GM19043 (cell line): ENCODE measurements around the gene F5.
"Not testable (repeated sequence)": the region's sequence is repeated elsewhere in the genome, so short reads cannot be mapped to it uniquely, and the experiment has no call there.

ENCODE experiments used
- ATAC-seq: cut with Tn5 transposase; IDR thresholded peaks from one replicate; pipeline ENCODE4 v1.9.1; 2021; ENCODE audit warnings: low read depth; ENCODE audit not compliant: unreplicated experiment

Gene F5

GRCh38 chr1:169511316-169512005, 74.8 kb downstream of the F5 start:
- ATAC-seq: no peak

GRCh38 chr1:169510060-169510459, 76.2 kb downstream of the F5 start:
- no peak for ATAC-seq

- ATAC-seq: no peak
Measured at GRCh38 chr1:169509354-169509753, 76.9 kb downstream of the F5 start.

- no peak for ATAC-seq
Measured at GRCh38 chr1:169508432-169509338, 77.6 kb downstream of the F5 start.

- no peak for ATAC-seq
Measured at GRCh38 chr1:169507413-169507812, 78.9 kb downstream of the F5 start.

- not testable (repeated sequence) for ATAC-seq
Measured at GRCh38 chr1:169503601-169504000, 82.7 kb downstream of the F5 start.

- no peak for ATAC-seq
Measured at GRCh38 chr1:169499807-169500206, 86.5 kb downstream of the F5 start.

- ATAC-seq: no peak
Measured at GRCh38 chr1:169497317-169497716, 89.0 kb downstream of the F5 start.

GRCh38 chr1:169495916-169496315, 90.4 kb downstream of the F5 start:
- ATAC-seq: no peak

- ATAC-seq: no peak
Measured at GRCh38 chr1:169495046-169495775, 91.1 kb downstream of the F5 start.

- no peak for ATAC-seq
Measured at GRCh38 chr1:169494343-169494742, 91.9 kb downstream of the F5 start.

GRCh38 chr1:169493251-169493650, 93.0 kb downstream of the F5 start:
- ATAC-seq: no peak

- ATAC-seq: no peak
Measured at GRCh38 chr1:169491845-169492281, 94.4 kb downstream of the F5 start.

- ATAC-seq: no peak
Measured at GRCh38 chr1:169488157-169488556, 98.1 kb downstream of the F5 start.

- no peak for ATAC-seq
Measured at GRCh38 chr1:169487561-169487960, 98.7 kb downstream of the F5 start.

- ATAC-seq: no peak
Measured at GRCh38 chr1:169487133-169487532, 99.1 kb downstream of the F5 start.

- ATAC-seq: no peak
Measured at GRCh38 chr1:169486281-169487051, 99.8 kb downstream of the F5 start.

GRCh38 chr1:169485431-169486280, 100.6 kb downstream of the F5 start, which contains the start of gene SLC19A2:
Gene SLC19A2 (minus strand): TSS chr1:169485944. CDS start chr1:169485766, 178 bp downstream.
- ATAC-seq: peak; percentile 97

- ATAC-seq: peak; percentile 18
Measured at GRCh38 chr1:169484683-169485430, 101.4 kb downstream of the F5 start.
